Stimulated activated CD4-positive, alpha-beta T cell treated with anti-CD3 and anti-CD28 coated beads, Interleukin-4, amount 100 ng/mL, for 24 hours (primary cell): ENCODE data around the gene FIBCD1.

ENCODE experiments used
- DNase-seq: peaks from one replicate; pipeline ENCODE4 v3.0.0-alpha.2; 2020

Gene FIBCD1

GRCh38 chr9:130935648-130936271, 3.3 kb downstream of the FIBCD1 start:
- DNase-seq: no peak

GRCh38 chr9:130934702-130935647, 4.1 kb downstream of the FIBCD1 start:
- DNase-seq: no peak

GRCh38 chr9:130934246-130934645, 4.8 kb downstream of the FIBCD1 start:
- no peak for DNase-seq

- no peak for DNase-seq
Measured at GRCh38 chr9:130933114-130934046, 5.7 kb downstream of the FIBCD1 start.

- DNase-seq: no peak
Measured at GRCh38 chr9:130932255-130933079, 6.6 kb downstream of the FIBCD1 start.

- no peak for DNase-seq
Measured at GRCh38 chr9:130931508-130932254, 7.4 kb downstream of the FIBCD1 start.

- no peak for DNase-seq
Measured at GRCh38 chr9:130930804-130931349, 8.2 kb downstream of the FIBCD1 start.

GRCh38 chr9:130930132-130930803, 8.8 kb downstream of the FIBCD1 start:
- DNase-seq: no peak

GRCh38 chr9:130929571-130930038, 9.4 kb downstream of the FIBCD1 start:
- DNase-seq: no peak

- no peak for DNase-seq
Measured at GRCh38 chr9:130927995-130928900, 10.8 kb downstream of the FIBCD1 start.

- no peak for DNase-seq
Measured at GRCh38 chr9:130927338-130927737, 11.7 kb downstream of the FIBCD1 start.

GRCh38 chr9:130925050-130925678, 13.9 kb downstream of the FIBCD1 start:
- DNase-seq: no peak

- DNase-seq: no peak
Measured at GRCh38 chr9:130924448-130924788, 14.6 kb downstream of the FIBCD1 start.

- DNase-seq: no peak
Measured at GRCh38 chr9:130923611-130924447, 15.2 kb downstream of the FIBCD1 start.

- DNase-seq: no peak
Measured at GRCh38 chr9:130922893-130923610, 16.0 kb downstream of the FIBCD1 start.

- DNase-seq: no peak
Measured at GRCh38 chr9:130921989-130922892, 16.8 kb downstream of the FIBCD1 start.
